ENCODE measurements around the gene UNC5CL. TPM values are rescaled to one million over a fixed set of nuclear protein-coding genes. Genes with fewer than 3 reads are reported as not detected.

The UNC5CL gene
- total and polyA plus RNA-seq, 2 donors (not counting 1 experiment from before 2014, with no cell fraction given): 0.01 to 0.17 TPM

DNA sequence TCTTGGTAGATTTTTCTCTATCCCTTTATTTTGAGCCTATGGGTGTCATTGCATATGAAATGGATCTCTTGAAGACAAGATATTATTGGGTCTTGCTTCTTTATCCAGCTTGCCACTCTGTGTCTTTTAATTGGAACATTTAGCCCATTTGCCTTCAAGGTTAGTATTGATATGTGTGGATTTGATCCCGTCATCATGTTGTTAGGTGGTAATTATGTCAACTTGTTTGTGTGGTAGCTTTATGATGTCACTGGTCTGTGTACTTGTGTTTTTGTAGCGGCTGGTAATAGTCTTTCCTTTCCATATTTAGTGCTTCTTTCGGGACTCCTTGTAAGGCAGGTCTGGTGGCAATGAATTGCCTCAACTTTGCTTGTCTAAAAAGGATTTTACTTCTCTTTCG is 61.9 kb downstream of the UNC5CL start:
- Histone ChIP-seq H3K4me2 (ENCODE audit: extremely low read depth, insufficient read depth, low read length) (no peak overlapping the region), H4K20me1 (ENCODE audit: control insufficient read depth, extremely low read depth, insufficient read depth, low read length) (no peaks in the 10 kb centered on the region), H3K27me3 (ENCODE audit: control insufficient read depth, insufficient read depth, low read length) (no peaks in the 10 kb centered on the region), H3K27ac (ENCODE audit: insufficient read depth, low read length) (no peak overlapping the region), H3K36me3 (ENCODE audit: control insufficient read depth, insufficient read depth, low read length) (no peaks in the 10 kb centered on the region), H3K4me1 (ENCODE audit: control insufficient read depth, extremely low read depth, insufficient read depth, low read length) (no peaks in the 10 kb centered on the region), H3K79me2 (ENCODE audit: control insufficient read depth, insufficient read depth, low read length) (no peaks in the 10 kb centered on the region), H3K9ac (ENCODE audit: insufficient read depth, low read length) (no peak overlapping the region), H3K9me3 (ENCODE audit: control insufficient read depth, insufficient read depth, low read depth, low read length) (no peaks in the 10 kb centered on the region), H2AFZ (ENCODE audit: low read length) (no peak overlapping the region), H3K4me3 (replicated peaks in 1 of 4; ENCODE audit: control extremely low read depth in 1 of 4, insufficient read depth in 1 of 4, low read depth in 3 of 4, low read length in 4 of 4) (no peak overlapping the region)
- TF ChIP-seq, protein P1, sequence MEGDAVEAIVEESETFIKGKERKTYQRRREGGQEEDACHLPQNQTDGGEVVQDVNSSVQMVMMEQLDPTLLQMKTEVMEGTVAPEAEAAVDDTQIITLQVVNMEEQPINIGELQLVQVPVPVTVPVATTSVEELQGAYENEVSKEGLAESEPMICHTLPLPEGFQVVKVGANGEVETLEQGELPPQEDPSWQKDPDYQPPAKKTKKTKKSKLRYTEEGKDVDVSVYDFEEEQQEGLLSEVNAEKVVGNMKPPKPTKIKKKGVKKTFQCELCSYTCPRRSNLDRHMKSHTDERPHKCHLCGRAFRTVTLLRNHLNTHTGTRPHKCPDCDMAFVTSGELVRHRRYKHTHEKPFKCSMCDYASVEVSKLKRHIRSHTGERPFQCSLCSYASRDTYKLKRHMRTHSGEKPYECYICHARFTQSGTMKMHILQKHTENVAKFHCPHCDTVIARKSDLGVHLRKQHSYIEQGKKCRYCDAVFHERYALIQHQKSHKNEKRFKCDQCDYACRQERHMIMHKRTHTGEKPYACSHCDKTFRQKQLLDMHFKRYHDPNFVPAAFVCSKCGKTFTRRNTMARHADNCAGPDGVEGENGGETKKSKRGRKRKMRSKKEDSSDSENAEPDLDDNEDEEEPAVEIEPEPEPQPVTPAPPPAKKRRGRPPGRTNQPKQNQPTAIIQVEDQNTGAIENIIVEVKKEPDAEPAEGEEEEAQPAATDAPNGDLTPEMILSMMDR (conservative IDR thresholded peaks at IDR 0.05 in 1 of 2, IDR thresholded peaks at IDR 0.05 in 1 of 2; ENCODE audit: low read depth in 1 of 2, low read length in 2 of 2): no peak
- TF ChIP-seq EZH2 (IDR thresholded peaks at IDR 0.05; ENCODE audit: low read length, missing control alignments): no peak
- DNase-seq (ENCODE audit: low read depth in 2 of 2): no peak

Other genes with a start within 250 kb of the UNC5CL start
- gene TSPO2, start 3.2 kb upstream of the UNC5CL start, total RNA-seq: not detected in 2 replicates
- gene TSPO2, start 3.2 kb upstream of the UNC5CL start, polyA plus RNA-seq: not detected in 2 replicates
- not detected in 2 replicates for gene APOBEC2, start 14.0 kb upstream of the UNC5CL start, total RNA-seq
- not detected in 2 replicates for gene APOBEC2, start 14.0 kb upstream of the UNC5CL start, polyA plus RNA-seq
- gene OARD1, start 33.1 kb upstream of the UNC5CL start, total RNA-seq: 10.3 and 12.4 TPM in 2 replicates
- 9.8 and 11.7 TPM in 2 replicates for gene OARD1, start 33.1 kb upstream of the UNC5CL start, polyA plus RNA-seq
- 10.0 and 14.9 TPM in 2 replicates for gene NFYA, start 33.8 kb upstream of the UNC5CL start, total RNA-seq
- 6.9 and 10.0 TPM in 2 replicates for gene NFYA, start 33.8 kb upstream of the UNC5CL start, polyA plus RNA-seq
- not detected in 2 replicates for gene TREML1, start 115.1 kb upstream of the UNC5CL start, total RNA-seq
- not detected in 2 replicates for gene TREML1, start 115.1 kb upstream of the UNC5CL start, polyA plus RNA-seq
- under 0.01 and 0.17 TPM in 2 replicates for gene TREM2, start 123.9 kb upstream of the UNC5CL start, total RNA-seq
- not detected in 2 replicates for gene TREM2, start 123.9 kb upstream of the UNC5CL start, polyA plus RNA-seq
- not detected in 2 replicates for gene TREML2, start 161.9 kb upstream of the UNC5CL start, total RNA-seq
- not detected in 2 replicates for gene TREML2, start 161.9 kb upstream of the UNC5CL start, polyA plus RNA-seq
- gene TREML4, start 189.1 kb upstream of the UNC5CL start, total RNA-seq: not detected in 2 replicates
- not detected in 2 replicates for gene TREML4, start 189.1 kb upstream of the UNC5CL start, polyA plus RNA-seq
- 0.26 TPM in 1 of 2 replicates, not detected in the other for gene TREM1, start 247.5 kb upstream of the UNC5CL start, total RNA-seq
- 0.25 TPM in 1 of 2 replicates, not detected in the other for gene TREM1, start 247.5 kb upstream of the UNC5CL start, polyA plus RNA-seq

Data from fibroblast of lung (primary cell).